ENCODE results near the gene SNTG2. TPM values are rescaled to one million over a fixed set of nuclear protein-coding genes. Genes with fewer than 3 reads are reported as not detected.
"Not testable (repeated sequence)": the region's sequence is repeated elsewhere in the genome, so short reads cannot be mapped to it uniquely, and the experiment has no call there.

The SNTG2 gene
- total RNA-seq, 2 experiments from 2014 or later: 0.25 to 0.57 TPM

- Mint-ChIP-seq H3K27me3 (no peaks in the 10 kb centered on the region), H3K27ac (no peak overlapping the region), H3K9me3 (ENCODE audit: low read depth) (no peaks in the 10 kb centered on the region), H3K4me1 (no peaks in the 10 kb centered on the region), H3K36me3 (ENCODE audit: low read depth) (no peaks in the 10 kb centered on the region), H3K4me3 (no peak overlapping the region)
- CTCF ChIA-PET: interaction anchor here (0.9 to 1.0 kb wide), 2 partner anchors 14 to 15 kb away, joined by 3 to 5 read pairs; no protein-coding TSS in a partner anchor
- ATAC-seq (no peak), DNase-seq (no peak)
- POLR2A ChIA-PET: no interaction called here
- intact Hi-C loops (cut with DNase I, micrococcal nuclease): no loop called here
These were observed 175.2 kb downstream of the SNTG2 start for GRCh38 chr2:1125633-1126370.

GRCh38 chr2:1129982-1130381 is 179.3 kb downstream of the SNTG2 start:
- no peak overlapping the region for H3K27ac Mint-ChIP-seq
- POLR2A ChIA-PET: no interaction called here
- CTCF ChIA-PET: interaction anchor here (1.3 to 2.5 kb wide), 2 partner anchors 9 to 11 kb away, joined by 4 to 13 read pairs; no protein-coding TSS in a partner anchor
- no peaks in the 10 kb centered on the region for H3K9me3 Mint-ChIP-seq (ENCODE audit: low read depth)
- intact Hi-C loops (cut with DNase I, micrococcal nuclease): loop anchor here in 1 of 2 experiments (10.0 kb wide), 1 partner anchor 415 kb away; no protein-coding TSS in a partner anchor
- DNase-seq (no peak), ATAC-seq (no peak)
- peaks cover 17% of the 10 kb centered on the region for H3K4me1 Mint-ChIP-seq
- no peaks in the 10 kb centered on the region for H3K36me3 Mint-ChIP-seq (ENCODE audit: low read depth)
- H3K4me3 Mint-ChIP-seq: no peak overlapping the region
- H3K27me3 Mint-ChIP-seq: peaks cover 13% of the 10 kb centered on the region

- H3K4me1 Mint-ChIP-seq: peaks cover 17% of the 10 kb centered on the region
- intact Hi-C loops (cut with DNase I, micrococcal nuclease): loop anchor here in 1 of 2 experiments (10.0 kb wide), 1 partner anchor 416 kb away; no protein-coding TSS in a partner anchor
- POLR2A ChIA-PET: no interaction called here
- CTCF ChIA-PET: interaction anchor here (1.3 to 2.5 kb wide), 2 partner anchors 8 to 10 kb away, joined by 4 to 13 read pairs; no protein-coding TSS in a partner anchor
- H3K27ac Mint-ChIP-seq: no peak overlapping the region
- H3K27me3 Mint-ChIP-seq: peaks cover 15% of the 10 kb centered on the region
- DNase-seq: no peak
- no peak overlapping the region for H3K4me3 Mint-ChIP-seq
- H3K36me3 Mint-ChIP-seq (ENCODE audit: low read depth): no peaks in the 10 kb centered on the region
- ATAC-seq: no peak
- H3K9me3 Mint-ChIP-seq (ENCODE audit: low read depth): no peaks in the 10 kb centered on the region
These were observed 180.3 kb downstream of the SNTG2 start for GRCh38 chr2:1130922-1131321.

GRCh38 chr2:1132328-1132969 is 181.8 kb downstream of the SNTG2 start:
- intact Hi-C loops (cut with DNase I, micrococcal nuclease): loop anchor here in 1 of 2 experiments (10.0 kb wide), 1 partner anchor 418 kb away; no protein-coding TSS in a partner anchor
- ChIA-PET CTCF (interaction anchor here (2.5 kb wide), 1 partner anchor 9 kb away, joined by 13 read pairs; no protein-coding TSS in a partner anchor), POLR2A (no interaction called here)
- H3K4me3 Mint-ChIP-seq: no peak overlapping the region
- peaks cover 18% of the 10 kb centered on the region for H3K27me3 Mint-ChIP-seq
- no peaks in the 10 kb centered on the region for H3K9me3 Mint-ChIP-seq (ENCODE audit: low read depth)
- no peaks in the 10 kb centered on the region for H3K36me3 Mint-ChIP-seq (ENCODE audit: low read depth)
- peaks cover 29% of the 10 kb centered on the region for H3K4me1 Mint-ChIP-seq
- no peak overlapping the region for H3K27ac Mint-ChIP-seq
- peak; percentile 82 for ATAC-seq
- DNase-seq: peak; percentile 67

- CTCF ChIA-PET; H3K36me3 Mint-ChIP-seq (ENCODE audit: low read depth); ATAC-seq; H3K9me3 Mint-ChIP-seq (ENCODE audit: low read depth); POLR2A ChIA-PET: not testable (repeated sequence)
- peak; percentile 30 for DNase-seq
- Mint-ChIP-seq H3K27me3 (peaks cover 22% of the 10 kb centered on the region), H3K4me1 (peaks cover 30% of the 10 kb centered on the region), H3K4me3 (peak overlapping the region; percentile 59), H3K27ac (peak overlapping the region; percentile 38)
- intact Hi-C loops (cut with DNase I, micrococcal nuclease): loop anchor here in 1 of 2 experiments (10.0 kb wide), 1 partner anchor 419 kb away; no protein-coding TSS in a partner anchor
These were observed 183.2 kb downstream of the SNTG2 start for GRCh38 chr2:1133896-1134295.

GRCh38 chr2:1134629-1135028 is 184.0 kb downstream of the SNTG2 start:
- DNase-seq: no peak
- H3K4me3 Mint-ChIP-seq: no peak overlapping the region
- no peak for ATAC-seq
- CTCF ChIA-PET: no interaction called here
- H3K4me1 Mint-ChIP-seq: peaks cover 30% of the 10 kb centered on the region
- peaks cover 22% of the 10 kb centered on the region for H3K27me3 Mint-ChIP-seq
- no peaks in the 10 kb centered on the region for H3K9me3 Mint-ChIP-seq (ENCODE audit: low read depth)
- no peaks in the 10 kb centered on the region for H3K36me3 Mint-ChIP-seq (ENCODE audit: low read depth)
- H3K27ac Mint-ChIP-seq: no peak overlapping the region
- intact Hi-C loops (cut with DNase I, micrococcal nuclease): loop anchor here in 1 of 2 experiments (10.0 kb wide), 1 partner anchor 420 kb away; no protein-coding TSS in a partner anchor
- POLR2A ChIA-PET: no interaction called here

DNA sequence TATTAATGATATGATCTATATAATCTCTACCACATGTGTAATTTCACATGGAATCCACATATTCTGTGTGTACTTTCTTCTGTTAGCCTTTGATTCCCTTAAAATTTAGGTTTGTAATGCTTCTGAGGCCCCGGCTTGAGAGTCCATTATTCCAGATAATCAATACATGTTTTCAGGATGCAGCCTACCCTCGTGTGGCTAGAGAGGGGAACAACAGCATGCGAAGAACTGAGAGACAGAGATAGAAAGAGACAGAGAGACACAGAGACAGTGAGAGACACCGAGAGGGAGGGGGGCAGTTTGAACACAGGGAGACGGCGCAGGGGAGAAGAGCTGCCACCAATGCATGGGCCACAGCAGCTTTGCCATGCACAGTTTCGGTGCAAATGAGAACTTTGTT is 185.4 kb downstream of the SNTG2 start:
- no peak overlapping the region for H3K4me3 Mint-ChIP-seq
- DNase-seq (no peak), ATAC-seq (no peak)
- H3K4me1 Mint-ChIP-seq: peaks cover 35% of the 10 kb centered on the region
- peak overlapping the region; percentile 85 for H3K27ac Mint-ChIP-seq
- no peaks in the 10 kb centered on the region for H3K36me3 Mint-ChIP-seq (ENCODE audit: low read depth)
- ChIA-PET CTCF (no interaction called here), POLR2A (no interaction called here)
- H3K27me3 Mint-ChIP-seq: peaks cover 22% of the 10 kb centered on the region
- H3K9me3 Mint-ChIP-seq (ENCODE audit: low read depth): no peaks in the 10 kb centered on the region
- intact Hi-C loops (cut with DNase I, micrococcal nuclease): loop anchor here in 1 of 2 experiments (10.0 kb wide), 1 partner anchor 421 kb away; no protein-coding TSS in a partner anchor

DNA sequence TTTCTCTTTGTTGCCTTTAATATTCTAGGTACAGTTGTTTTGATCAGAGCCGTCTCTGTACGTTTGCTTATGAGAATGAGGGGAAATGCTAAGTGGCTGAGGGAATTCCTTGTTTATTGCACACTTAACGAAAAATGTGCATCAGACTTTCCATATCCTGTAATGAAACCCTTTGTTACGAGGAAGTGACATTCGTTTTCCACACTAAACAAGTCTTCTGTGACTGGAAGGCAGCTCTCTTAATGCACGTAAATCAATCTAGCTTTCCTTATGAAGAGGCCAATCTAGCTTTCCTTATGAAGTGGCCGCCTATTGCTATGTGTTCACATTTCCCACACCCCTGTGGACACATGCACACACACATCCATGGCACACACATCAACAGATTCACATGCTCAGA is 186.2 kb downstream of the SNTG2 start:
- peak; percentile 54 for ATAC-seq

DNA sequence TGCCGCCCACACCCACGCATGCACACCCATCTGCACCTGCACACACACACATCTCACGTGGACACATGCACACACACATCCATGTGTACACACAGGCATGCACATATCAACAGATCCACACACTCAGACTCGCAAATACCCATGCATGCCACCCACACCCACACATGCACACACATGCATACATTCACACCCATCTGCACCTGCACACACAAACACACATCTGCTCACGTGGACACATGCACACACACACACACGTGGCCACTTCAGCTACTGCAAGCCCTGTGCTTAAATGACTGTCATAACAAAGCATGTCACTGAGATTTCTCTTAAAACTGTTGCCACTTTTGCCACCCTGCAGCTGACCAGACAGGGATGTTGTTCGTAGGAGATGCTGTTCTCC is 186.6 kb downstream of the SNTG2 start:
- Mint-ChIP-seq H3K4me3 (no peak overlapping the region), H3K27ac (peak overlapping the region; percentile 35), H3K4me1 (peaks cover 33% of the 10 kb centered on the region), H3K27me3 (peaks cover 18% of the 10 kb centered on the region), H3K9me3 (ENCODE audit: low read depth) (no peaks in the 10 kb centered on the region), H3K36me3 (ENCODE audit: low read depth) (no peaks in the 10 kb centered on the region)
- CTCF ChIA-PET: interaction anchor here (0.7 kb wide), 1 partner anchor 39 kb away, joined by 4 read pairs; no protein-coding TSS in a partner anchor
- no peak for ATAC-seq
- intact Hi-C loops (cut with DNase I, micrococcal nuclease): loop anchor here in 1 of 2 experiments (10.0 kb wide), 1 partner anchor 422 kb away; no protein-coding TSS in a partner anchor
- DNase-seq: no peak
- POLR2A ChIA-PET: no interaction called here

More for the DNA sequence above, 186.2 kb downstream of the SNTG2 start:
- POLR2A ChIA-PET: no interaction called here
- no peaks in the 10 kb centered on the region for H3K36me3 Mint-ChIP-seq (ENCODE audit: low read depth)
- H3K27me3 Mint-ChIP-seq: peaks cover 21% of the 10 kb centered on the region
- intact Hi-C loops (cut with DNase I, micrococcal nuclease): loop anchor here in 1 of 2 experiments (10.0 kb wide), 1 partner anchor 422 kb away; no protein-coding TSS in a partner anchor
- CTCF ChIA-PET: interaction anchor here (0.7 kb wide), 1 partner anchor 39 kb away, joined by 4 read pairs; no protein-coding TSS in a partner anchor
- H3K4me1 Mint-ChIP-seq: peaks cover 35% of the 10 kb centered on the region
- H3K4me3 Mint-ChIP-seq: no peak overlapping the region
- peak overlapping the region; percentile 35 for H3K27ac Mint-ChIP-seq
- peak; percentile 26 for DNase-seq
- H3K9me3 Mint-ChIP-seq (ENCODE audit: low read depth): no peaks in the 10 kb centered on the region

- Mint-ChIP-seq H3K4me1 (peaks cover 30% of the 10 kb centered on the region), H3K36me3 (ENCODE audit: low read depth) (no peaks in the 10 kb centered on the region), H3K9me3 (ENCODE audit: low read depth) (no peaks in the 10 kb centered on the region), H3K27ac (no peak overlapping the region), H3K27me3 (peaks cover 15% of the 10 kb centered on the region), H3K4me3 (no peak overlapping the region)
- intact Hi-C loops (cut with DNase I, micrococcal nuclease): loop anchor here in 1 of 2 experiments (10.0 kb wide), 1 partner anchor 423 kb away; no protein-coding TSS in a partner anchor
- CTCF ChIA-PET: no interaction called here
- ATAC-seq: no peak
- POLR2A ChIA-PET: no interaction called here
- no peak for DNase-seq
These were observed 187.3 kb downstream of the SNTG2 start for GRCh38 chr2:1137913-1138391.

DNA sequence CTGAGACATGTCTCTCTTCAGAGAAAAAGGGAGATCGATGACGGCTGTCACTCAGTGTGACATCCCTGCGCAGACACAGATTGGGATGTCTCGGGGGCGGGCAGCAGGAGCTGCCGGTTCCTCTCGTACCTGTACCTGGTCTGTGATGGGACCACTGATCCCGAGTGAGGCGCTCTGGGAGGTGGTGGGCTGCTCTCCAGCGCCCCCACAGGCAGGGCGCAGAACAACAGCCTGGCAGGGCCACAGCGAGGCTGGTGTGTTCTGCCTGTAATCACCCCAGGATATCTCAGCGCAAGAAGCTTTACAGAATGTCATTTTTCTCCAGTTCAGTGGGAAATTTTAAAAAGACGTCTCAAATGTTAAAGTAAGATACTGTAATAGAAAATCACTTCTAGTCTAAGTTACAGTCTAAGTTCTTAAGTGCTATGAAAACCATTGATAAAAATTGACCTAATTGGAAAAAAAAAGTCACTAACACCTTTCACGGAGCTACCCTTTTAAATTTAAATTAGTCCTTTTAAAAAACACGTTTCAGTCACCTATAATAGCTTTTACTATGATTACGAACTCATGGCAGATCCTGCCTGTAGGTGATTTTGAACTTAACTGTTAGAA is 189.8 kb downstream of the SNTG2 start:
- H3K9me3 Mint-ChIP-seq (ENCODE audit: low read depth): peaks cover 7% of the 10 kb centered on the region
- ChIA-PET POLR2A (no interaction called here), CTCF (interaction anchor here (0.6 to 1.8 kb wide), 17 partner anchors 8 to 1048 kb away, joined by 3 to 13 read pairs (median 3); no protein-coding TSS in a partner anchor)
- DNase-seq (peak; percentile 70), ATAC-seq (peak; percentile 69)
- H3K36me3 Mint-ChIP-seq (ENCODE audit: low read depth): peaks cover 2% of the 10 kb centered on the region
- H3K27me3 Mint-ChIP-seq: peaks cover 9% of the 10 kb centered on the region
- peaks cover 24% of the 10 kb centered on the region for H3K4me1 Mint-ChIP-seq
- intact Hi-C loops (cut with DNase I, micrococcal nuclease): loop anchor here in 1 of 2 experiments (5.0 kb wide), 1 partner anchor 188 kb away; the partner anchor contains the start of gene SNTG2
- H3K4me3 Mint-ChIP-seq: no peak overlapping the region
- H3K27ac Mint-ChIP-seq: no peak overlapping the region

Data from activated CD4-positive, alpha-beta T cell treated with anti-CD3 and anti-CD28 coated beads for 36 hours (primary cell).